Measurements from ENCODE around the gene AMBN.
A peak's percentile ranks its signal among the peaks of the same experiment; 100 is the strongest.

Gene AMBN, protein sequence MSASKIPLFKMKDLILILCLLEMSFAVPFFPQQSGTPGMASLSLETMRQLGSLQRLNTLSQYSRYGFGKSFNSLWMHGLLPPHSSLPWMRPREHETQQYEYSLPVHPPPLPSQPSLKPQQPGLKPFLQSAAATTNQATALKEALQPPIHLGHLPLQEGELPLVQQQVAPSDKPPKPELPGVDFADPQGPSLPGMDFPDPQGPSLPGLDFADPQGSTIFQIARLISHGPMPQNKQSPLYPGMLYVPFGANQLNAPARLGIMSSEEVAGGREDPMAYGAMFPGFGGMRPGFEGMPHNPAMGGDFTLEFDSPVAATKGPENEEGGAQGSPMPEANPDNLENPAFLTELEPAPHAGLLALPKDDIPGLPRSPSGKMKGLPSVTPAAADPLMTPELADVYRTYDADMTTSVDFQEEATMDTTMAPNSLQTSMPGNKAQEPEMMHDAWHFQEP

DNA sequence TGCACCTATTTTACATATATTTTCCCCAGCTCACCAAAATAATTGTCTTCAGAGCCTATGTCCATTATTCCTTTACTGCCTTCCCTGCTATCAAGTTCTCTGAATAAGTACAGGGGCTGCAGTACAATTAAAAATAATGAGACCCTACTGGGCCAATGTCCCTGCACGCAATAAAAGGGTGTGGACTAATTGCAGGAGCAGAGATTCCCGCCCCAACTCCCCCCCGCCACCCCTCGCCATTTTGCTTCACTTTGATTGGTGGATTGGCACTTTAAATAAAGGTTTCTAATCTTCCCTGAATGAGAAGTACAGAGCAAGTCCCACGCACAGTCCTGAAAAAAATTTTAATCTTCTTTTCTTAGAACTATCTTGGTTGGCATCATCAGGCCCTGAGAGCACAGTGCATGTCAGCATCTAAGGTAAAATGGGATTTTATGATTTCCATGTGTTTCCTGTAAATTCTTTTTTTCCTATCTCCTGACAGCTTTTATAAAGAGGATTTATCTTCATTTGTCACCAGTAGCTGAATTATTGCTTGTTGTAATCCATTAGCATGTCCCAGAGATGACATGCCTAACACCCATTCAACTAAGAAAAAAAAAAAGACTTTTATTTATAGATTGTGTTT lies at the start of gene AMBN:
AMBN (plus strand) TSS at position 302 of the 628 bp plus-strand sequence; CDS start at position 405, 103 bp downstream.
- DNase-seq (ENCODE audit: low read depth in 2 of 2): no peak
- no peak within 1 kb of the TSS for H3K4me3 ChIP-seq (replicated peaks in 1 of 2; ENCODE audit: low read depth in 2 of 2, low read length in 2 of 2)
- TF ChIP-seq, protein P1, sequence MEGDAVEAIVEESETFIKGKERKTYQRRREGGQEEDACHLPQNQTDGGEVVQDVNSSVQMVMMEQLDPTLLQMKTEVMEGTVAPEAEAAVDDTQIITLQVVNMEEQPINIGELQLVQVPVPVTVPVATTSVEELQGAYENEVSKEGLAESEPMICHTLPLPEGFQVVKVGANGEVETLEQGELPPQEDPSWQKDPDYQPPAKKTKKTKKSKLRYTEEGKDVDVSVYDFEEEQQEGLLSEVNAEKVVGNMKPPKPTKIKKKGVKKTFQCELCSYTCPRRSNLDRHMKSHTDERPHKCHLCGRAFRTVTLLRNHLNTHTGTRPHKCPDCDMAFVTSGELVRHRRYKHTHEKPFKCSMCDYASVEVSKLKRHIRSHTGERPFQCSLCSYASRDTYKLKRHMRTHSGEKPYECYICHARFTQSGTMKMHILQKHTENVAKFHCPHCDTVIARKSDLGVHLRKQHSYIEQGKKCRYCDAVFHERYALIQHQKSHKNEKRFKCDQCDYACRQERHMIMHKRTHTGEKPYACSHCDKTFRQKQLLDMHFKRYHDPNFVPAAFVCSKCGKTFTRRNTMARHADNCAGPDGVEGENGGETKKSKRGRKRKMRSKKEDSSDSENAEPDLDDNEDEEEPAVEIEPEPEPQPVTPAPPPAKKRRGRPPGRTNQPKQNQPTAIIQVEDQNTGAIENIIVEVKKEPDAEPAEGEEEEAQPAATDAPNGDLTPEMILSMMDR (IDR thresholded peaks at IDR 0.05; ENCODE audit: low read depth, low read length): no peak

DNA sequence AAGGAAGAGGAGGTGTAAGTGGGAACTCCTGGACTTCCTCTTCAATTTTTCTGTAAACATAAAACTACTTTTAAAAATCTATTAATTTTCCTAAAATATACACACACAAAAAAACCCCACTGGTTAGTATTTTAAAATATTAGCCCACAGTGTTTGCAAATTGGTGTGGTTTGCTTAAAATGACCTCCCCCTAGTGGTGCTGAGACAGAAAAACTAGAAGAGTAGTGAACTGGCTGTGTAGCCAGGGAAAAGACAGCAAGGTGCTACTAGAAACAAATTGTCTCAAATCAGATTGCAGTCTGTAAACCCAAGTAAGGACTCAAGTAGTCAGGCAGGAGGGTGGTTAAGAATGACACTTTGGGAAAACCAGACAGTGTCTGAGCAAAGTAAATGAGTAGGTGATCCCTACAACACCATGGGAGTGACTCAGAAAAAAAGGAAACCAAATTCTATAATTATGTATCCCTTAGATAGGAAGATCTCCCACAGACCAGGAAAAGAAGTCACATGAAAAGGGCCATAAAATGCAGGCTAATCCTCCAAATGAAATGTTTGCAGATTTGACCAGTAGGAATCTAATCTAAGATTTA lies 47.7 kb upstream of the AMBN start:
- H3K4me3 ChIP-seq (replicated peaks in 1 of 2; ENCODE audit: low read depth in 2 of 2, low read length in 2 of 2): no peak overlapping the region
- TF ChIP-seq, protein P1 (IDR thresholded peaks at IDR 0.05; ENCODE audit: low read depth, low read length): peak; percentile 59
- DNase-seq (ENCODE audit: low read depth in 2 of 2): peak; percentile 21 to 54

GRCh38 chr4:70556856-70557255 lies 35.2 kb upstream of the AMBN start:
- no peak overlapping the region for H3K4me3 ChIP-seq (replicated peaks in 1 of 2; ENCODE audit: low read depth in 2 of 2, low read length in 2 of 2)
- TF ChIP-seq, protein P1 (IDR thresholded peaks at IDR 0.05; ENCODE audit: low read depth, low read length): no peak
- peak; percentile 4 to 59 for DNase-seq (ENCODE audit: low read depth in 2 of 2)

- no peak overlapping the region for H3K4me3 ChIP-seq (replicated peaks in 1 of 2; ENCODE audit: low read depth in 2 of 2, low read length in 2 of 2)
- TF ChIP-seq, protein P1 (IDR thresholded peaks at IDR 0.05; ENCODE audit: low read depth, low read length): peak; percentile 76
- DNase-seq (ENCODE audit: low read depth in 2 of 2): peak; percentile 57 to 71
These were observed 32.7 kb upstream of the AMBN start for GRCh38 chr4:70559211-70559830.

DNA sequence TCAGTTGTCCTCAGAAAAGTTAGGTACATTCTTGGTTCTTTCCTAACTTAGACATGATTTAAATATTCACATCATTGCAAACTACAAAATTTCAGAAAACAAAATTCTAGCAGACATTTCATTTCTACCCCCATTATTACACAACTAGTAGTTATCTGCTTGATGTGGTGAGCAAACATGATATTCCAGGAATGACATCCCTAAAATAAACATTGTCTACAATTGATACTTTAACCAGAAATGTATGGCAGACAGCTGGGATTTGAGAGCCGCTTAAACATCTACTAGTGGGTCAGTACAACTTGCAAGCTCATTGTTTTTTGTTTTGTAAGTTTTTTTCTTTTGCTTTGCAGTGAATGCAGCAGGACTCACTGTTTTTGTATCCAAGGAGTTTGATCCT lies 32.1 kb upstream of the AMBN start:
- no peak for DNase-seq (ENCODE audit: low read depth in 2 of 2)

GRCh38 chr4:70564033-70564432 lies 28.0 kb upstream of the AMBN start:
- TF ChIP-seq, protein P1 (IDR thresholded peaks at IDR 0.05; ENCODE audit: low read depth, low read length): no peak
- H3K4me3 ChIP-seq (replicated peaks in 1 of 2; ENCODE audit: low read depth in 2 of 2, low read length in 2 of 2): no peak overlapping the region
- no peak for DNase-seq (ENCODE audit: low read depth in 2 of 2)

More for the DNA sequence above, 32.1 kb upstream of the AMBN start:
- TF ChIP-seq, protein P1 (IDR thresholded peaks at IDR 0.05; ENCODE audit: low read depth, low read length): no peak
- no peak overlapping the region for H3K4me3 ChIP-seq (replicated peaks in 1 of 2; ENCODE audit: low read depth in 2 of 2, low read length in 2 of 2)

All from cardiac fibroblast (primary cell).